Panc1 (cell line): ENCODE measurements around the gene SUGCT. TPM values are rescaled to one million over a fixed set of nuclear protein-coding genes. Genes with fewer than 3 reads are reported as not detected.
"Not testable (repeated sequence)": the region's sequence is repeated elsewhere in the genome, so short reads cannot be mapped to it uniquely, and the experiment has no call there.

Experiments
- ATAC-seq: fragments of 200-7000 bp; cut with Tn5 transposase; 2 replicates; pipeline ENCODE4 v1.9.1; 2020; ENCODE audit warnings: mild to moderate bottlenecking, moderate library complexity
- BruUV-seq: library from RNA; stranded (reverse); fragments of 400-500 nt; replicated peaks from 2 replicates; lab custom pipeline; 2021; lab: Mats Ljungman, UMichigan
- CTCF ChIA-PET: fragments of 300-600 bp; sonication (Branson Sonifier 250); formaldehyde crosslinking; loops from one replicate; lab custom pipeline; 2022; ENCODE audit warnings: antibody characterized with exemption; lab: Charles Lee
- POLR2A ChIA-PET: fragments of 300-600 bp; sonication (Branson Sonifier 250); formaldehyde crosslinking; loops from one replicate; lab custom pipeline; 2022; ENCODE audit warnings: antibody characterized with exemption; lab: Charles Lee
- DNase-seq: peaks from one replicate; pipeline ENCODE4 v3.0.0-alpha.2; 2010; ENCODE audit warnings: low read depth, low spot score
- H3K27ac ChIP-seq: 2 replicates; pipeline ENCODE4 v1.5.1; 2011; ENCODE audit warnings: mild to moderate bottlenecking, low read length, inconsistent platforms
- H3K27me3 ChIP-seq: fragments of 200-500 bp; sonication (Bioruptor generic); 2 replicates; pipeline ENCODE4 v1.6.0; 2014; ENCODE audit warnings: low read length, inconsistent platforms; ENCODE audit not compliant: control insufficient read depth, insufficient read depth
- H3K36me3 ChIP-seq: fragments of 200-500 bp; sonication (Bioruptor generic); 2 replicates; pipeline ENCODE4 v1.5.1; 2014; ENCODE audit warnings: inconsistent platforms, mild to moderate bottlenecking, low read length, moderate library complexity; ENCODE audit not compliant: control insufficient read depth, insufficient read depth
- H3K4me1 ChIP-seq: 2 replicates; pipeline ENCODE4 v1.5.1; 2011; ENCODE audit warnings: inconsistent platforms, mild to moderate bottlenecking, low read length, moderate library complexity; ENCODE audit not compliant: control insufficient read depth, insufficient read depth
- H3K4me3 ChIP-seq, 2 experiments: 2 replicates each; pipeline ENCODE4 v1.5.1; 2011 to 2012; ENCODE audit warnings: low read depth in 2 of 2, low read length in 2 of 2, mild to moderate bottlenecking in 2 of 2, inconsistent platforms in 1 of 2, moderate library complexity in 1 of 2
- H3K9me3 ChIP-seq: fragments of 200-500 bp; sonication (Bioruptor generic); 2 replicates; pipeline ENCODE4 v1.5.1; 2014; ENCODE audit warnings: low read depth, mild to moderate bottlenecking, inconsistent platforms, low read length, moderate library complexity; ENCODE audit not compliant: control insufficient read depth, insufficient read depth
- POLR2AphosphoS5 ChIP-seq: IDR thresholded peaks from 2 replicates; pipeline ENCODE4 v1.6.1; 2012; ENCODE audit warnings: mild to moderate bottlenecking, low read depth, low read length, moderate library complexity
- REST ChIP-seq, 2 experiments: IDR thresholded peaks; 2 replicates each; pipeline ENCODE4 v1.6.1; 2011 to 2012; ENCODE audit warnings: low read depth in 2 of 2, control low read depth in 1 of 2, low read length in 1 of 2, mild to moderate bottlenecking in 1 of 2, moderate library complexity in 1 of 2; ENCODE audit not compliant: insufficient read depth in 1 of 2
- SIN3A ChIP-seq: IDR thresholded peaks from 2 replicates; pipeline ENCODE4 v1.6.1; 2012; ENCODE audit warnings: low read depth, mild to moderate bottlenecking, low read length, moderate library complexity, borderline replicate concordance; ENCODE audit not compliant: insufficient read depth
- TCF7L2 ChIP-seq: IDR thresholded peaks from 2 replicates; pipeline ENCODE4 v1.6.1; 2011; ENCODE audit warnings: mild to moderate bottlenecking, low read depth, low read length, inconsistent platforms
- in situ Hi-C: cut with HindIII; loops from 2 replicates; pipeline ENCODE4 v1.10.0; 2016; ENCODE audit warnings: low sequenced_read_pairs, low pct_unique_long_range_greater_than_20kb
- intact Hi-C: fragments of 100-400 bp; cut with micrococcal nuclease; formaldehyde crosslinking; loops from one replicate; pipeline ENCODE4 v1.10.0; 2022; ENCODE audit not compliant: unreplicated experiment
- total RNA-seq: library from RNA; stranded (reverse); gene quantifications from one replicate; pipeline ENCODE4 v1.2.1, GENCODE V29; 2021; ENCODE audit not compliant: unreplicated experiment
- TF ChIP-seq, protein P1 (sequence below): fragments of 450-650 bp; IDR thresholded peaks from 2 replicates; pipeline ENCODE4 v1.5.1; 2017; ENCODE audit warnings: mild to moderate bottlenecking

The SUGCT gene
- total RNA-seq, 1 experiment from 2014 or later = 3.1 TPM

DNA sequence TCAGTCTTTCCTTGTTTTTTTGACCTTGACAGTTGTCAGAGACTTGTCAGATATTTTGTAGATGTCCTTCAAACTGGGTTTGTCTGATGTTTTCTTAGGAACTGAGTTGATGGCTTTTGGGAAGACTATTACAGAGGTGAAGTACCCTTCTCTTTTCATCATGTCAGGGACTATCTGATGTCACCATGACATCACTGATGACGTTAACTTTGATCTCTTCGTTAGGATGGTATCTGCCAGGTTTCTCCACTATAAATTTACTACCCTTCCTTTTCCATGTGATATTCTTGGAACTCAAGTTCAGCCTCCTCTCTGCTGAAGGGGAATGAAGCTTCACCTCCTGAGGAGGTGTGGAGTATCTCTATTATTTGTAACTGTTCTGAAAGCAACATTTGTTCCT is 78.5 kb downstream of the SUGCT start:
- intact Hi-C loops = no loop called here
- Histone ChIP-seq H3K27ac (no peak overlapping the region), H3K36me3 (no peaks in the 10 kb centered on the region), H3K9me3 (no peaks in the 10 kb centered on the region), H3K4me3 (no peak overlapping the region), H3K4me1 (no peaks in the 10 kb centered on the region), H3K27me3 (no peaks in the 10 kb centered on the region)
- BruUV-seq = no TSS peak
- ChIA-PET POLR2A (no interaction called here), CTCF (no interaction called here)
- no peak for ATAC-seq
- no peak for DNase-seq
- in situ Hi-C loops = no loop called here
- no peak for TF ChIP-seq POLR2AphosphoS5
- TF ChIP-seq TCF7L2 = no peak
- no peak for TF ChIP-seq REST (IDR thresholded peaks at IDR 0.05; ENCODE audit: insufficient read depth in 1 of 2, low read depth in 2 of 2, low read length in 1 of 2)
- TF ChIP-seq, protein P1, sequence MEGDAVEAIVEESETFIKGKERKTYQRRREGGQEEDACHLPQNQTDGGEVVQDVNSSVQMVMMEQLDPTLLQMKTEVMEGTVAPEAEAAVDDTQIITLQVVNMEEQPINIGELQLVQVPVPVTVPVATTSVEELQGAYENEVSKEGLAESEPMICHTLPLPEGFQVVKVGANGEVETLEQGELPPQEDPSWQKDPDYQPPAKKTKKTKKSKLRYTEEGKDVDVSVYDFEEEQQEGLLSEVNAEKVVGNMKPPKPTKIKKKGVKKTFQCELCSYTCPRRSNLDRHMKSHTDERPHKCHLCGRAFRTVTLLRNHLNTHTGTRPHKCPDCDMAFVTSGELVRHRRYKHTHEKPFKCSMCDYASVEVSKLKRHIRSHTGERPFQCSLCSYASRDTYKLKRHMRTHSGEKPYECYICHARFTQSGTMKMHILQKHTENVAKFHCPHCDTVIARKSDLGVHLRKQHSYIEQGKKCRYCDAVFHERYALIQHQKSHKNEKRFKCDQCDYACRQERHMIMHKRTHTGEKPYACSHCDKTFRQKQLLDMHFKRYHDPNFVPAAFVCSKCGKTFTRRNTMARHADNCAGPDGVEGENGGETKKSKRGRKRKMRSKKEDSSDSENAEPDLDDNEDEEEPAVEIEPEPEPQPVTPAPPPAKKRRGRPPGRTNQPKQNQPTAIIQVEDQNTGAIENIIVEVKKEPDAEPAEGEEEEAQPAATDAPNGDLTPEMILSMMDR = no peak
- TF ChIP-seq SIN3A = no peak

DNA sequence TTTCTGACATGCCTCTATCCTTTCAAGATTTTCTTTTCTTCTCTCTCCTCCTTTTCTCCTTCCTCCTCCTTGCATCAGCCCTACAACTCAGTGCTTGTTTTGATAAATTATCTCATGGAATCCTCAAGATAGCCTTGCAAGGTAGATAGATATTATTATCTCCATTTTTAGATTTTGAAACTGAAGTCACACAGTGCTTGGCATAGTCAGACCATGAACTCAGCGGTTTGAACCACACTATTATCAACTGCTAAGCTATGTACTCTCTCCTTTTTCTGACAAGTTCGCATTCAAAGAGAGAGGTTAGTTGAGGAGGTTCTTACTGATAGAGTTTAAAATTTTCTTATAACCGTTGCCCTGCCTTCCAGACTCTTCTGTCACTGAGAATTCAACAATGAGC is 79.1 kb downstream of the SUGCT start:
- Histone ChIP-seq H3K27ac (no peak overlapping the region), H3K4me3 (no peak overlapping the region), H3K4me1 (no peaks in the 10 kb centered on the region), H3K36me3 (no peaks in the 10 kb centered on the region), H3K27me3 (no peaks in the 10 kb centered on the region), H3K9me3 (no peaks in the 10 kb centered on the region)
- CTCF ChIA-PET = no interaction called here
- in situ Hi-C loops (no loop called here), intact Hi-C loops (no loop called here)
- DNase-seq (no peak), ATAC-seq (no peak)
- POLR2A ChIA-PET = no interaction called here
- BruUV-seq = no TSS peak
- TF ChIP-seq TCF7L2 (no peak), SIN3A (no peak), REST (IDR thresholded peaks at IDR 0.05; ENCODE audit: insufficient read depth in 1 of 2, low read depth in 2 of 2, low read length in 1 of 2) (no peak), POLR2AphosphoS5 (no peak)
- TF ChIP-seq, protein P1 = no peak

DNA sequence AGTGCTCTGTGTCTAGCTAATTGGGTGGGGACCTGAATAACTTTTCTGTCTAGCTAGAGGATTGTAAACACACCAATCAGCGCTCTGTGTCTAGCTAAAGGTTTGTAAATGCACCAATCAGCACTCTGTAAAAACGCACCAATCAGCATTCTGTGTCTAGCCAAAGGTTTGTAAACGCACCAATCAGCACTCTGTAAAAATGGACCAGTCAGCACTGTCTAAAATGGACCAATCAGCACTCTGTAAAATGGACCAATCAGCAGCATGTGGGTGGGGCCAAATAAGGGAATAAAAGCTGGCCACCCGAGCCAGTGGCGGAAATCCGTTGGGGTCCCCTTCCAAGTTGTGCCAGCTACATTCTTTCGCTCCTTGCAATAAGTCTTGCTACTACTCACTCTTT is 83.8 kb downstream of the SUGCT start:
- BruUV-seq, H3K4me1 ChIP-seq, H3K27ac ChIP-seq, H3K9me3 ChIP-seq, intact Hi-C loops, ATAC-seq, H3K36me3 ChIP-seq, DNase-seq, CTCF ChIA-PET, H3K4me3 ChIP-seq, in situ Hi-C loops, H3K27me3 ChIP-seq: not testable (repeated sequence)
- POLR2A ChIA-PET = interaction anchor here (0.7 kb wide), 1 partner anchor 98 kb away, joined by 4 read pairs; no protein-coding TSS in a partner anchor
